ENCODE measurements around the gene TTPAL.

DNA sequence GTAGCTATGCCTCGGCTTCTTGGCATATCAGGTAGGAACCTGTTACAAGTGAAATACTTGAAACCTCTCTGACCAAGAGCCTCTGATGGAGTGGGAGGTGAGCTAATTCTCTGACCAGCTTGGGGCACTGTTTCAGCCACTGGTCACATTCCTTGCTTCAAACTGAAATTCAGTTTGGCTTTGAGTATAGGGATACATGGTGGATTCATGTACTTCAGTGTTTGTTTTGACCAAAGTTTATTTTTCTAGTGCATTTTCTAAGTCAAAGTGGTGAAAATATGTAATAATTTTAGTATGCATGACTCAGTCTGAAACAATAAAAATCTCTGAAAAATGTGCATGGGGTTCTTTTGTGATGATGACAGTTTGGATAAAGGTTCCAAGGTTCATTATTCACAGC lies 18.6 kb downstream of the TTPAL start:
- TF ChIP-seq POLR2A (IDR thresholded peaks at IDR 0.05; ENCODE audit: low read depth, low read length) (no peak), POLR2AphosphoS5 (IDR thresholded peaks at IDR 0.05; ENCODE audit: low read depth, low read length) (no peak), TAF1 (IDR thresholded peaks at IDR 0.05; ENCODE audit: low read depth, low read length) (no peak), POU2F2 (IDR thresholded peaks at IDR 0.05; ENCODE audit: low read depth, low read length) (no peak)
